ENCODE data around the gene DNAJC10.
"Not testable (repeated sequence)": the region's sequence is repeated elsewhere in the genome, so short reads cannot be mapped to it uniquely, and the experiment has no call there.

DNAJC10 gene

GRCh38 chr2:182715892-182716649, at the start of gene DNAJC10:
DNAJC10 (plus strand) TSS chr2:182716257; CDS start chr2:182718087, 1,830 bp downstream.
- DNase-seq (ENCODE audit: low read depth in 2 of 2): peak; percentile 81 to 85

GRCh38 chr2:182666674-182667314, 49.3 kb upstream of the DNAJC10 start:
- peak in 1 of 2 donors; percentile 5 for DNase-seq (ENCODE audit: low read depth in 2 of 2)

- DNase-seq (ENCODE audit: low read depth in 2 of 2): no peak
Measured at GRCh38 chr2:182667315-182667695, 48.8 kb upstream of the DNAJC10 start.

- DNase-seq (ENCODE audit: low read depth in 2 of 2): no peak
Measured at GRCh38 chr2:182668671-182669070, 47.4 kb upstream of the DNAJC10 start.

- no peak for DNase-seq (ENCODE audit: low read depth in 2 of 2)
Measured at GRCh38 chr2:182672466-182673165, 43.4 kb upstream of the DNAJC10 start.

GRCh38 chr2:182680837-182681236, 35.2 kb upstream of the DNAJC10 start:
- no peak for DNase-seq (ENCODE audit: low read depth in 2 of 2)

- no peak for DNase-seq (ENCODE audit: low read depth in 2 of 2)
Measured at GRCh38 chr2:182682210-182682609, 33.8 kb upstream of the DNAJC10 start.

GRCh38 chr2:182685559-182685958, 30.5 kb upstream of the DNAJC10 start:
- DNase-seq (ENCODE audit: low read depth in 2 of 2): no peak

- not testable (repeated sequence) for DNase-seq (ENCODE audit: low read depth in 2 of 2)
Measured at GRCh38 chr2:182686763-182687162, 29.3 kb upstream of the DNAJC10 start.

- DNase-seq (ENCODE audit: low read depth in 2 of 2): no peak
Measured at GRCh38 chr2:182694189-182694588, 21.9 kb upstream of the DNAJC10 start.

- DNase-seq (ENCODE audit: low read depth in 2 of 2): no peak
Measured at GRCh38 chr2:182695776-182696175, 20.3 kb upstream of the DNAJC10 start.

- no peak for DNase-seq (ENCODE audit: low read depth in 2 of 2)
Measured at GRCh38 chr2:182698671-182699070, 17.4 kb upstream of the DNAJC10 start.

GRCh38 chr2:182705761-182706160, 10.3 kb upstream of the DNAJC10 start:
- DNase-seq (ENCODE audit: low read depth in 2 of 2): no peak

GRCh38 chr2:182706751-182707150, 9.3 kb upstream of the DNAJC10 start:
- no peak for DNase-seq (ENCODE audit: low read depth in 2 of 2)

- no peak for DNase-seq (ENCODE audit: low read depth in 2 of 2)
Measured at GRCh38 chr2:182713601-182714000, 2.5 kb upstream of the DNAJC10 start.

- DNase-seq (ENCODE audit: low read depth in 2 of 2): no peak
Measured at GRCh38 chr2:182715121-182715891, 751 bp upstream of the DNAJC10 start.

- DNase-seq (ENCODE audit: low read depth in 2 of 2): peak; percentile 1 to 5
Measured at GRCh38 chr2:182716650-182716979, 558 bp downstream of the DNAJC10 start.

- no peak for DNase-seq (ENCODE audit: low read depth in 2 of 2)
Measured at GRCh38 chr2:182717416-182717815, 1.4 kb downstream of the DNAJC10 start.

GRCh38 chr2:182717816-182718215, 1.8 kb downstream of the DNAJC10 start:
- DNase-seq (ENCODE audit: low read depth in 2 of 2): no peak

- DNase-seq (ENCODE audit: low read depth in 2 of 2): no peak
Measured at GRCh38 chr2:182718459-182718858, 2.4 kb downstream of the DNAJC10 start.

GRCh38 chr2:182719116-182719515, 3.1 kb downstream of the DNAJC10 start:
- not testable (repeated sequence) for DNase-seq (ENCODE audit: low read depth in 2 of 2)

GRCh38 chr2:182724656-182725055, 8.6 kb downstream of the DNAJC10 start:
- DNase-seq (ENCODE audit: low read depth in 2 of 2): no peak
